B cell (primary cell): ENCODE measurements around the gene PSMG1. TPM values are rescaled to one million over a fixed set of nuclear protein-coding genes. Genes with fewer than 3 reads are reported as not detected.

Experiments used
- ATAC-seq: fragments of 200-7000 bp; cut with Tn5 transposase; one replicate; pipeline ENCODE4 v1.10.0; 2021; ENCODE audit warnings: low read depth, mild to moderate bottlenecking, moderate number of reproducible peaks, moderate library complexity
- CTCF ChIA-PET: fragments of 350-600 bp; sonication (Branson Sonifier 250); formaldehyde crosslinking; loops from one replicate; lab custom pipeline; 2021; ENCODE audit warnings: antibody characterized with exemption, inconsistent platforms; lab: Charles Lee
- POLR2A ChIA-PET: fragments of 350-600 bp; sonication (Branson Sonifier 250); formaldehyde crosslinking; loops from one replicate; lab custom pipeline; 2021; ENCODE audit warnings: antibody characterized with exemption; lab: Charles Lee
- DNase-seq: peaks from one replicate; pipeline ENCODE4 v3.0.0; 2013
- H2AFZ ChIP-seq: 2 replicates; pipeline ENCODE4 v1.6.1; 2012; ENCODE audit warnings: mild to moderate bottlenecking, low read depth, low read length; ENCODE audit not compliant: insufficient read depth, poor library complexity, severe bottlenecking
- H3K27ac ChIP-seq, 2 donors: 1 replicate in 1 of 2; 2 replicates in 1 of 2; pipeline ENCODE4 v1.5.1; 2012 to 2013; ENCODE audit warnings: low read length in 2 of 2, mild to moderate bottlenecking in 2 of 2, moderate library complexity in 1 of 2
- H3K27me3 ChIP-seq, 4 experiments: fragments of 200-600 bp in 1 of 4; sonication (generic) in 1 of 4; replicated peaks in 1 of 4; 1 replicate in 2 of 4; 2 replicates in 2 of 4; pipeline versions ENCODE4 v1.6.1 to v1.7.0; 2013 to 2016; ENCODE audit warnings: low read length in 3 of 4, mild to moderate bottlenecking in 2 of 4, mixed read lengths in 1 of 4, moderate library complexity in 1 of 4; ENCODE audit not compliant: insufficient read depth in 4 of 4, control insufficient read depth in 3 of 4; ENCODE audit errors: control extremely low read depth in 1 of 4
- H3K36me3 ChIP-seq, 2 experiments: replicated peaks in 1 of 2; 1 replicate in 1 of 2; 2 replicates in 1 of 2; pipeline versions ENCODE4 v1.6.1 to v1.7.1; 2013; ENCODE audit warnings: low read length in 1 of 2; ENCODE audit not compliant: insufficient read depth in 2 of 2, control insufficient read depth in 1 of 2; ENCODE audit errors: control extremely low read depth in 1 of 2, extremely low read depth in 1 of 2
- H3K4me1 ChIP-seq, 2 donors: fragments of 200-600 bp in 1 of 2; sonication (generic) in 1 of 2; 1 replicate in 1 of 2; 2 replicates in 1 of 2; pipeline versions ENCODE4 v1.5.1 to v1.6.1; 2013 to 2017; ENCODE audit warnings: low read length in 2 of 2; ENCODE audit not compliant: control insufficient read depth in 2 of 2, insufficient read depth in 2 of 2
- H3K4me2 ChIP-seq: replicated peaks from 2 replicates; pipeline ENCODE3; 2012; ENCODE audit warnings: mild to moderate bottlenecking, low read depth, low read length; ENCODE audit not compliant: poor library complexity, severe bottlenecking
- H3K4me3 ChIP-seq, 5 experiments: fragments of 200-600 bp in 1 of 5; sonication (generic) in 1 of 5; 1 replicate in 3 of 5; 2 replicates in 2 of 5; pipeline versions ENCODE4 v1.5.1 to v1.7.0; 2011 to 2016; ENCODE audit warnings: low read length in 4 of 5, mild to moderate bottlenecking in 4 of 5, low read depth in 2 of 5, control low read depth in 1 of 5, moderate library complexity in 1 of 5; ENCODE audit not compliant: insufficient read depth in 1 of 5; ENCODE audit errors: control extremely low read depth in 1 of 5, extremely low read depth in 1 of 5
- H3K79me2 ChIP-seq: fragments of 200-600 bp; sonication (generic); one replicate; pipeline ENCODE4 v1.6.0; 2016; ENCODE audit warnings: low read length; ENCODE audit not compliant: control insufficient read depth, insufficient read depth
- H3K9ac ChIP-seq: fragments of 200-600 bp; sonication (generic); 2 replicates; pipeline ENCODE4 v1.6.1; 2017; ENCODE audit warnings: mild to moderate bottlenecking, low read length, moderate library complexity
- H3K9me3 ChIP-seq, 3 donors: one replicate each; pipeline versions ENCODE4 v1.6.1 to v1.7.1; 2013; ENCODE audit warnings: low read length in 2 of 3; ENCODE audit not compliant: control insufficient read depth in 2 of 3, insufficient read depth in 1 of 3; ENCODE audit errors: control extremely low read depth in 1 of 3
- H4K20me1 ChIP-seq: 2 replicates; pipeline ENCODE4 v1.6.0; 2012; ENCODE audit warnings: mild to moderate bottlenecking, low read length; ENCODE audit not compliant: insufficient read depth, control insufficient read depth, poor library complexity, severe bottlenecking
- H3K27ac Mint-ChIP-seq: one replicate; pipeline ENCODE4 v1.8.0; 2021; ENCODE audit warnings: mixed read lengths
- H3K27me3 Mint-ChIP-seq: one replicate; pipeline ENCODE4 v1.8.0; 2021; ENCODE audit warnings: mixed read lengths
- H3K4me1 Mint-ChIP-seq: one replicate; pipeline ENCODE4 v1.8.0; 2021; ENCODE audit warnings: mixed read lengths
- H3K4me3 Mint-ChIP-seq: one replicate; pipeline ENCODE4 v1.8.0; 2021; ENCODE audit warnings: mixed read lengths
- H3K9me3 Mint-ChIP-seq: one replicate; pipeline ENCODE4 v1.8.0; 2022; ENCODE audit warnings: mixed read lengths; ENCODE audit not compliant: insufficient read depth
- EZH2 ChIP-seq: IDR thresholded peaks from 2 replicates; pipeline ENCODE4 v1.6.1; 2012; ENCODE audit warnings: borderline replicate concordance, low read depth, mild to moderate bottlenecking, moderate library complexity, low read length; ENCODE audit not compliant: insufficient read depth, poor library complexity, severe bottlenecking
- WGBS: methylation state at CpG from one replicate; pipeline ENCODE4 v1.1.5; 2013; ENCODE audit warnings: missing lambda C conversion rate; ENCODE audit not compliant: insufficient coverage; 5-methylcytosine and 5-hydroxymethylcytosine counted together
- intact Hi-C: fragments of 100-400 bp; cut with micrococcal nuclease; formaldehyde crosslinking; loops from one replicate; pipeline ENCODE4 v1.10.0; 2022
- polyA plus RNA-seq: library from polyadenylated mRNA; depleted of rRNA; stranded (reverse); fragments of >200 nt; gene quantifications from 2 replicates; pipeline ENCODE4 v1.2.3, GENCODE V29; 2012
- total RNA-seq, 2 donors: library from RNA; stranded (reverse); fragments of 120-200 nt in 1 of 2; gene quantifications; 1 replicate in 1 of 2; 2 replicates in 1 of 2; pipeline versions ENCODE4 v1.2.3 to v1.2.4, GENCODE V29; 2013 to 2022
- TF ChIP-seq, protein P1 (sequence below): fragments of 200-600 bp; IDR thresholded peaks from one replicate; pipeline ENCODE4 v1.8.0; 2022; ENCODE audit warnings: antibody characterized with exemption, mild to moderate bottlenecking

The PSMG1 gene
- total and polyA plus RNA-seq, 2 donors (not counting 1 experiment from before 2014, with no cell fraction given): 8.6 to 10.4 TPM

DNA sequence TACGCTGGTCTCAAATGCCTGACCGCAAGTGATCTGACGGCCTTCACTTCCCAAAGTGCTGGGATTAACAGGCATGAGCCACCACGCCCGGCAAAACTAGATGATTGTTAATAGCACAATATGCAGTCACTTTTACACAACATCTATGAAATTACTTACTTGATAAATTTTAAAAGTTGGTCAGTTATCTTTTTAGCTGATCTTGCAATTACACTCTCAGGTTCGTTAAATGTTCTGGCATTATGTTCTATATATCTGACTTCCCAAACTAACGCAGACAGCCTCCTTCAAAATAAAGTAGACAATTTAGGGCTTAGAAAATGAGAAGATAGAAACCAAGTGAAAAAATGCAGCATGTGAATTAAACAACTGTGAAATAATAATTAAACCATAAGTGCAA lies 31.8 kb upstream of the PSMG1 start:
- Mint-ChIP-seq H3K4me3 (no peak overlapping the region), H3K9me3 (no peaks in the 10 kb centered on the region), H3K27ac (no peak overlapping the region), H3K4me1 (no peaks in the 10 kb centered on the region), H3K27me3 (no peaks in the 10 kb centered on the region)
- no peak overlapping the region for H3K4me3 ChIP-seq
- TF ChIP-seq EZH2: no peak
- H3K27ac ChIP-seq: no peak overlapping the region
- DNase-seq (no peak), ATAC-seq (no peak)
- H3K4me1 ChIP-seq: no peaks in the 10 kb centered on the region
- POLR2A ChIA-PET: no interaction called here
- H3K4me2 ChIP-seq: no peak overlapping the region
- H3K36me3 ChIP-seq: peaks cover 5 to 51% of the 10 kb centered on the region in 2 experiments
- CTCF ChIA-PET: no interaction called here
- H3K9ac ChIP-seq: no peak overlapping the region
- 100% methylated on average over 3 of the region's 7 CpGs for WGBS
- no peaks in the 10 kb centered on the region for H3K79me2 ChIP-seq
- H3K9me3 ChIP-seq: no peaks in the 10 kb centered on the region
- H4K20me1 ChIP-seq: no peaks in the 10 kb centered on the region
- H3K27me3 ChIP-seq: no peaks in the 10 kb centered on the region
- intact Hi-C loops: no loop called here
- no peak overlapping the region for H2AFZ ChIP-seq

- TF ChIP-seq EZH2: no peak
- TF ChIP-seq, protein P1, sequence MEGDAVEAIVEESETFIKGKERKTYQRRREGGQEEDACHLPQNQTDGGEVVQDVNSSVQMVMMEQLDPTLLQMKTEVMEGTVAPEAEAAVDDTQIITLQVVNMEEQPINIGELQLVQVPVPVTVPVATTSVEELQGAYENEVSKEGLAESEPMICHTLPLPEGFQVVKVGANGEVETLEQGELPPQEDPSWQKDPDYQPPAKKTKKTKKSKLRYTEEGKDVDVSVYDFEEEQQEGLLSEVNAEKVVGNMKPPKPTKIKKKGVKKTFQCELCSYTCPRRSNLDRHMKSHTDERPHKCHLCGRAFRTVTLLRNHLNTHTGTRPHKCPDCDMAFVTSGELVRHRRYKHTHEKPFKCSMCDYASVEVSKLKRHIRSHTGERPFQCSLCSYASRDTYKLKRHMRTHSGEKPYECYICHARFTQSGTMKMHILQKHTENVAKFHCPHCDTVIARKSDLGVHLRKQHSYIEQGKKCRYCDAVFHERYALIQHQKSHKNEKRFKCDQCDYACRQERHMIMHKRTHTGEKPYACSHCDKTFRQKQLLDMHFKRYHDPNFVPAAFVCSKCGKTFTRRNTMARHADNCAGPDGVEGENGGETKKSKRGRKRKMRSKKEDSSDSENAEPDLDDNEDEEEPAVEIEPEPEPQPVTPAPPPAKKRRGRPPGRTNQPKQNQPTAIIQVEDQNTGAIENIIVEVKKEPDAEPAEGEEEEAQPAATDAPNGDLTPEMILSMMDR: no peak
- no peak overlapping the region for H3K4me2 ChIP-seq
- no peak overlapping the region for H3K27ac ChIP-seq
- no peaks in the 10 kb centered on the region for H3K4me1 ChIP-seq
- Mint-ChIP-seq H3K4me1 (no peaks in the 10 kb centered on the region), H3K27ac (no peak overlapping the region), H3K27me3 (no peaks in the 10 kb centered on the region), H3K4me3 (no peak overlapping the region), H3K9me3 (no peaks in the 10 kb centered on the region)
- H4K20me1 ChIP-seq: no peaks in the 10 kb centered on the region
- CTCF ChIA-PET: interaction anchor here (0.6 kb wide), 1 partner anchor 11 kb away, joined by 3 read pairs; no protein-coding TSS in a partner anchor
- no peak overlapping the region for H3K4me3 ChIP-seq
- peaks cover 19 to 78% of the 10 kb centered on the region in 2 experiments for H3K36me3 ChIP-seq
- no peaks in the 10 kb centered on the region for H3K27me3 ChIP-seq
- POLR2A ChIA-PET: no interaction called here
- H3K9me3 ChIP-seq: no peaks in the 10 kb centered on the region
- no peaks in the 10 kb centered on the region for H3K79me2 ChIP-seq
- WGBS: no CpG with 5 or more reads among the region's 2 CpGs
- no peak for DNase-seq
- ATAC-seq: no peak
- H3K9ac ChIP-seq: no peak overlapping the region
- intact Hi-C loops: no loop called here
- no peak overlapping the region for H2AFZ ChIP-seq
These were observed 26.1 kb upstream of the PSMG1 start for GRCh38 chr21:39209334-39209688.
